Caco-2 (cell line): ENCODE measurements around the gene SRGAP2C. TPM values are rescaled to one million over a fixed set of nuclear protein-coding genes. Genes with fewer than 3 reads are reported as not detected.
"Not testable (repeated sequence)": the region's sequence is repeated elsewhere in the genome, so short reads cannot be mapped to it uniquely, and the experiment has no call there.

ENCODE experiments used
- Bru-seq: library from RNA; stranded (reverse); fragments of 400-500 nt; gene quantifications from one replicate; lab custom pipeline; 2021; lab: Mats Ljungman, UMichigan
- BruChase-seq, 2 experiments: library from RNA; stranded (reverse); fragments of 400-500 nt; gene quantifications; one replicate each; lab custom pipeline; 2021; lab: Mats Ljungman, UMichigan
- BruUV-seq: library from RNA; stranded (reverse); fragments of 400-500 nt; replicated peaks from 2 replicates; lab custom pipeline; 2021; lab: Mats Ljungman, UMichigan
- CTCF ChIA-PET: fragments of 300-600 bp; sonication (Branson Sonifier 250); formaldehyde crosslinking; loops from one replicate; lab custom pipeline; 2022; ENCODE audit warnings: antibody characterized with exemption; lab: Charles Lee
- POLR2A ChIA-PET: fragments of 300-600 bp; sonication (Branson Sonifier 250); formaldehyde crosslinking; loops from one replicate; lab custom pipeline; 2022; ENCODE audit warnings: antibody characterized with exemption; lab: Charles Lee
- DNase-seq, 2 experiments: peaks; one replicate each; pipeline versions ENCODE4 v3.0.0 to v3.0.0-alpha.2; 2020 to 2022
- H3K27me3 ChIP-seq: replicated peaks from 2 replicates; pipeline ENCODE4 v1.6.0; 2011; ENCODE audit warnings: low read length; ENCODE audit not compliant: control insufficient read depth, insufficient read depth
- H3K36me3 ChIP-seq: 2 replicates; pipeline ENCODE4 v1.5.1; 2011; ENCODE audit warnings: low read length; ENCODE audit not compliant: control insufficient read depth, insufficient read depth
- H3K4me1 ChIP-seq: fragments of 250-450 bp; sonication (Bioruptor Pico); 2 replicates; pipeline ENCODE4 v1.5.1; 2020; ENCODE audit warnings: mild to moderate bottlenecking
- H3K4me3 ChIP-seq: 2 replicates; pipeline ENCODE4 v1.5.1; 2011; ENCODE audit warnings: low read depth, mild to moderate bottlenecking, control low read depth, low read length
- H3K9me3 ChIP-seq: fragments of 250-450 bp; sonication (Bioruptor Pico); 2 replicates; pipeline ENCODE4 v1.5.1; 2020; ENCODE audit warnings: mild to moderate bottlenecking, moderate library complexity
- H3K27ac Mint-ChIP-seq: one replicate; pipeline ENCODE4 v1.8.0; 2022; ENCODE audit warnings: mixed read lengths; ENCODE audit not compliant: unreplicated experiment
- H3K27me3 Mint-ChIP-seq: one replicate; pipeline ENCODE4 v1.8.0; 2022; ENCODE audit warnings: mixed read lengths; ENCODE audit not compliant: insufficient read depth, unreplicated experiment
- H3K36me3 Mint-ChIP-seq: one replicate; pipeline ENCODE4 v1.8.0; 2022; ENCODE audit warnings: mild to moderate bottlenecking, mixed read lengths; ENCODE audit not compliant: insufficient read depth, unreplicated experiment
- H3K4me1 Mint-ChIP-seq: one replicate; pipeline ENCODE4 v1.8.0; 2022; ENCODE audit warnings: low read depth, mixed read lengths; ENCODE audit not compliant: unreplicated experiment
- H3K4me3 Mint-ChIP-seq: one replicate; pipeline ENCODE4 v1.8.0; 2022; ENCODE audit warnings: mild to moderate bottlenecking, moderate library complexity, mixed read lengths; ENCODE audit not compliant: unreplicated experiment
- H3K9me3 Mint-ChIP-seq: one replicate; pipeline ENCODE4 v1.8.0; 2022; ENCODE audit warnings: mixed read lengths; ENCODE audit not compliant: unreplicated experiment
- intact Hi-C: fragments of 100-400 bp; cut with micrococcal nuclease; formaldehyde crosslinking; loops from one replicate; pipeline ENCODE4 v1.10.0; 2022; ENCODE audit not compliant: unreplicated experiment
- long read RNA-seq: library from polyadenylated mRNA; stranded (forward); transcript quantifications from one replicate; pipeline ENCODE4 v2.0.0, GENCODE V29; 2022
- total RNA-seq: library from RNA; stranded (reverse); gene quantifications from 2 replicates; pipeline ENCODE4 v1.2.3, GENCODE V29; 2022

SRGAP2C gene
- total RNA-seq (0.98 and 1.2 TPM in 2 replicates), Bru-seq, nascent RNA (percentile 16 among the genes with signal in this experiment), BruChase-seq, experiment 1, labeled RNA remaining after a 2-hour chase (percentile 10 among the genes with signal in this experiment), BruChase-seq, experiment 2, labeled RNA remaining after a 6-hour chase (percentile 7 among the genes with signal in this experiment)
- long read RNA-seq, result 0 reads

- POLR2A ChIA-PET, H3K27me3 Mint-ChIP-seq, H3K4me1 Mint-ChIP-seq, H3K27ac Mint-ChIP-seq, H3K27me3 ChIP-seq, H3K4me1 ChIP-seq, CTCF ChIA-PET, H3K4me3 ChIP-seq, DNase-seq, H3K9me3 Mint-ChIP-seq, intact Hi-C loops, H3K36me3 ChIP-seq, H3K36me3 Mint-ChIP-seq, H3K9me3 ChIP-seq, BruUV-seq: not testable (repeated sequence)
- H3K4me3 Mint-ChIP-seq, result peak within 1 kb of the TSS; percentile 63
Observed at GRCh38 chr1:121184290-121185127, at the start of gene SRGAP2C, which contains the start of gene FAM72B. TSS of gene SRGAP2C (plus strand) at chr1:121184975. CDS start at chr1:121187447, 2,472 bp downstream. TSS of gene FAM72B (minus strand) at chr1:121184340. CDS start at chr1:121183489, 851 bp downstream.

DNA sequence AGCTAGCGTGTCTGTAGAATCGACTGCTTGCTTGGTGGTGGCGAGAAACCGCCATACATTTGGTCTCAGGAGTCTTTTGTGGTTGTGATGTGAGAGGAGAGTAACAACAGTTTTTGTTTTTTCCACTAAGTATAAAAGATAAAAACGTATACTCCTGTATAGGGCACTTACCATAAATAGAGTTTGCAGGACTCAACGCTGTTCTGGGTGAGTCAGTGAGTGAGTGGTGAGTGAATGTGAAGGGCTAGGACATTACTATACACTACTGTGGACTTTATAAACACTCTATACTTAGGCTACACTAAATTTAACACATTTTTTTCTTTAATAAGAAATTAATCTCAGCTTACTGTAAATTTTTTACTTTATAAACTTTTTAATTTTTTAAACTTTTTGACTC, 44.4 kb upstream of the SRGAP2C start:
- intact Hi-C loops, H3K27me3 ChIP-seq, H3K27me3 Mint-ChIP-seq, H3K4me3 Mint-ChIP-seq, H3K36me3 Mint-ChIP-seq, BruUV-seq, H3K4me3 ChIP-seq, H3K9me3 ChIP-seq, H3K36me3 ChIP-seq, H3K27ac Mint-ChIP-seq, CTCF ChIA-PET, DNase-seq, POLR2A ChIA-PET, H3K4me1 Mint-ChIP-seq, H3K9me3 Mint-ChIP-seq, H3K4me1 ChIP-seq: not testable (repeated sequence)

GRCh38 chr1:121148489-121149190, 36.1 kb upstream of the SRGAP2C start:
- H3K27me3 Mint-ChIP-seq, H3K9me3 Mint-ChIP-seq, H3K4me1 ChIP-seq, BruUV-seq, H3K4me3 Mint-ChIP-seq, H3K36me3 ChIP-seq, POLR2A ChIA-PET, H3K27me3 ChIP-seq, DNase-seq, H3K4me3 ChIP-seq, H3K27ac Mint-ChIP-seq, H3K9me3 ChIP-seq, intact Hi-C loops, CTCF ChIA-PET, H3K4me1 Mint-ChIP-seq, H3K36me3 Mint-ChIP-seq: not testable (repeated sequence)

DNA sequence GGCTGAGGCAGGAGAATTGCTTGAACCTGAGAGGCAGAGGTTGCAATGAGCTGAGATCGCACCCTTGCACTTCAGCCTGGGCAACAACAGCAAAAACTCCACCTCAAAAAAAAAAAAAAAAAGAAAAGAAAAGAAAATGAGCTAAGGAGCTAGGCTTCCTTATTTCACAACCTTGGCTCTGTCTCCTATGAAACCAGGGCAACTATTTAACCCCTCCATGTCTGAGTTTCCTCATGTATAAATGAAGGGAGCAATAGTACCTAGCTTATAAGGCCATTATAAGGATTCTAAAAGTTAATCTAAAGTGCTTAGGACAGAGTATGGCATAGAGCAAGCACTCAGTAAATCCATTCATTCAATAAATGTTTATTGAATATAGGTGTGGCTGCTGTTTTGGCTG, 33.5 kb upstream of the SRGAP2C start:
- BruUV-seq, H3K4me1 ChIP-seq, intact Hi-C loops, H3K4me1 Mint-ChIP-seq, H3K27me3 ChIP-seq, CTCF ChIA-PET, H3K4me3 Mint-ChIP-seq, H3K36me3 Mint-ChIP-seq, POLR2A ChIA-PET, H3K9me3 Mint-ChIP-seq, H3K27me3 Mint-ChIP-seq, H3K4me3 ChIP-seq, H3K27ac Mint-ChIP-seq, DNase-seq, H3K36me3 ChIP-seq, H3K9me3 ChIP-seq: not testable (repeated sequence)

DNA sequence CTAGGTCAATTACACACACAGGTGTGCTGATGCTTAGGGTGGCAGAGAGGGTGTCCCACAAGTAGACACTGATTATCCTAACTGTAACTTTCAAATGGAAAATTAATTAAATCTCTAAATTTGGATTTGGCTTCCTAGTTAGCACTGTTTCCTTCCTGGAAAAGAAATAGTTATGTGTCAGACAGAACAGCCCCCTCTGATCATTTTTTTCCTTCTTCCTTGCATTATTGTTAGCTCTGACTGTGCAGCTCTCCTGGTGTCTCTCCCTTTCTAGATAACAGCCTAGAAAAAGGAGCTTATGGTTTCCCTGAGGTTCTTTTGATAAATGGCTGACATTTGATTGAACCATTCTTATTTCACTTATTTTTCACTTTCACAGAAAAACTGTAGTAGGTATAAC, 32.0 kb upstream of the SRGAP2C start:
- H3K36me3 ChIP-seq, H3K27me3 ChIP-seq, DNase-seq, intact Hi-C loops, H3K27me3 Mint-ChIP-seq, H3K36me3 Mint-ChIP-seq, H3K4me1 ChIP-seq, BruUV-seq, H3K4me3 Mint-ChIP-seq, POLR2A ChIA-PET, H3K4me1 Mint-ChIP-seq, H3K4me3 ChIP-seq, H3K9me3 Mint-ChIP-seq, CTCF ChIA-PET, H3K27ac Mint-ChIP-seq, H3K9me3 ChIP-seq: not testable (repeated sequence)

- H3K27me3 Mint-ChIP-seq, H3K36me3 Mint-ChIP-seq, BruUV-seq, DNase-seq, H3K9me3 Mint-ChIP-seq, H3K4me3 Mint-ChIP-seq, H3K4me3 ChIP-seq, H3K9me3 ChIP-seq, H3K36me3 ChIP-seq, H3K4me1 ChIP-seq, CTCF ChIA-PET, intact Hi-C loops, H3K27me3 ChIP-seq, POLR2A ChIA-PET, H3K27ac Mint-ChIP-seq, H3K4me1 Mint-ChIP-seq: not testable (repeated sequence)
Observed at GRCh38 chr1:121154811-121155210, 30.0 kb upstream of the SRGAP2C start.
